HPDE6-E6E7 (cell line): ENCODE results near the gene UROC1.

Experiments
- DNase-seq: peaks from one replicate; pipeline ENCODE4 v3.0.0; 2011; ENCODE audit warnings: missing footprints; ENCODE audit errors: extremely low spot score

UROC1 gene

DNA sequence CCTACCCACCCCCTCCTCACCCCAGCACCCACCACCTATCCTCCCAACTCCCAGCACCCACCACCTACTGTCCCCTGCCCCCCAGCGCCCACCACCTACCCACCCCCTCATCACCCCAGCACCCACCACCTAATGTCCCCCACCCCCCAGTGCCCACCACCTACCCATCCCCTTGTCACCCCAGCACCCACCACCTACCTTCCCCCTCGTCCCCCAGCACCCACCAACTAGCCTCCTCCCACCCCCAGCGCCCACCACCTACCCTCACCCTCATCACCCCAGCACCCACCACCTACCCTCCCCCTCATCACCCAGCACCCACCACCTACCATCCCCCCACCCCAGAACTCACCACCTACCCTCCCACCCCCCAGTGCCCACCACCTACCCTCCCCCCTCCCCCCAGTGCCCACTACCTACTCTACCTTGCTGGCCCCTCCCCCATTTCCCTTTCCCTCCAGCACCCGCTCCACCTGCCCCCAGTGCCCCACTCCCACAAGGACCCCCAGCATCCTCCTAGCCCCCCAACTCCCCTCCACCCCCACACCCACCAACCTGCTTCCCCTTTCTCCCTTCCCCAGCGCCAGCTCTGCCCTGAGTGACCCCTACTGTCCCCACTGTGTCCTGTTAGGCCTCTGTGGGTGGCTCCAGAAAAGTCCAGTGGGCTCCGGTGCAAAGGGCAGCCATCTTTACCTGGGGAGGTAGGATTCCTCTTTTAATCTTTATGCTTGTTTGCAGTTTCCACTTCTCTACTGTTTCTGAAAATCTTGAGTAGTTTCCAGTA lies 1.2 kb downstream of the UROC1 start:
- no peak for DNase-seq

DNA sequence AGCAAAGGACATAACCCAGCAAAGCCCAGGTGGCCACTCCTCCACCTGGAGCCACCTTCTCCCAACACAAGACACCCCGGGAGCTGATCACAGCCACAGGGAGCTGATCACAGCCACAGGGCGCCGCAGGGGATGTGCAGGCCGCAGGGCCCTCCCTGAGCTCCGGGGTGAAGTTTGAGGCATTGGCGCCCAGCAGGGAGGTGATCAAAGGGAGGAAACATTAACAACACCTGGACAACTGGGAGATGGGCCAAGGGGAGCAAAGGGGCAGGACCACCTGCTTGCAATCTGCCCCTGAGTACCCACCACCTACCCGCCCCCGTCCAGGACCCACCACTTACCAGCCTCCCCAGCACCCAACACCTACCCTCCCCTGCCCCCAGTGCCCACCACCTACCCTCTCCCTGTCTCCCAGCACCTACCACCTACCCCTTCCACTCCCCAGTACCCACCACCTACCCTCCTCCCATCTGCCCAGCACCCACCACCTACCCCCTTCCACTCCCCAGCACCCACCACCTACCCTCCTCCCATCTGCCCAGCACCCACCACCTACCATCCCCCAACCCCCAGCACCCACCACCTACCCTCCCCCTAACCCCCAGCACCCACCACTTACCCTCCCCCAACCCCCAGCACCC lies 2.4 kb downstream of the UROC1 start:
- DNase-seq = no peak

DNA sequence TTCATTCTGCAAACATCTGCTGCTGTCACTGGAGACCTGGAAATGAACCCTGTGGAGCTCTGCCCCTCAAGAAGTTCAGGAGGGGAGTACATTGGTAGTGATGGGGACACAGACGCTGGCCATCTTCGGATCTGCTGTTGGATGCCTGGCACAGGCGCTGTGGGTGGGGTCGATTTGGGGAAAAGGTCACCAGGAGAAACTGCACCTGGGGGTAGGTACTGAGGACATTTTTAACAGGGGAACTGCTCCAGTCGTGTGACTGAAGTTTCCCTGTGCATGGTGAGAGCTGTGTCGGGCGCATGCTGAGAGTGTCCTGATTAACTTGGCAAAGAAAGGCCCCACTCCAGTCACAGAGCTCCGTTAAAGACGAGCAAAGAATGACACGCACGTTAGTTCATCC lies 3.4 kb downstream of the UROC1 start:
- DNase-seq = no peak

DNA sequence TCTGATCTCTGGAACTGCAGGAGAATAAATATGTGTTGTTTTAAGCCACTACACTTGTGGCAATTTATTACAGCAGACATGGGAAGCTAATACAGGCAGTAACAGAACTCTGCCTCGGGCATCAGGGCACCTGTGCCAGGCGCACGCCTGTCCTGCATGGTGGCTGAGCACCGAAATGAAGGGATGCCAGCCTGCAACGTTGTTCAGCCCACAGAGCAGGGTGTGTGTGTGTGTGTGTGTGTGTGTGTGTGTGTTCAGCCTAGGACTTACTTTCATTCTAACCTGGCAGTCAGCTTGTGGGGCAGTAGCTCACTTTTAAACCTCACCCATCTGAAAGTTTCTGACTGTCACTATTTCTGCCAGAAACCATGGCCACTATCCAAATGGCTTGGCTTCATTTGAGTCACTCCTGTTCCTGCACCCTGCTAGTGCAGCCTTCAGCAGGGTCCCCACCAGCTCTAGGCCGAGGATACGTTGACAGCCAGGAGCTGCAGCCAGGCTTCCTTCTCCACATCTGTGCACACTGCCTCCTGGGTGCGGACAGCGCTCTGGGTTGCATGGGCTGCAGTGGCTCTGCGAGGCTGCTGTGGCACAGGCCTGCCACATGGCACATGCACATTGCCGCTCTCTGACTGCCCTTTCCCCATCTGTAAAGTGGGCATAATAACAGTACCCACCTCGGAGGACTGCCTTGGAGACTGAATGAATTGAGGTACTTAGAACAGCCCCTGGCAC lies 4.5 kb downstream of the UROC1 start:
- no peak for DNase-seq

DNA sequence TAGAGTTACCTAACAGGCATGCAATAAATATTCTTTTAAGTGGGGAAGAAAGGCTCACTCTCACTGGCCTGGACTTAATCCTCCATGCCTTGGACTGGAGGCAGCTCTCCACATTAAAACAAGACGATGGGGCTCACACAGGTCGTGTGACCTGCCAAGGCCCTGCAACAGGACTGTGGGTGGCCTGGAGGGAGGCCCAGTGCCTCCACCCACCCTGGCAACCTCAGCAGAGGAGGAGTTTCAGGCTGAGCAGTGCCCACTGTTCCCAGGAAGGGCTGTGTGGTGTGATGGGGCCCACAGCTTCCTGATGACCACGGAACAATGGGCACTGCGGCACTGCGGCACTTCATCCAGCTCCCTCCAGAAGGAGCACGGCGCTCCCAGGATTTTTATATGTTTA lies 5.5 kb downstream of the UROC1 start:
- no peak for DNase-seq

DNA sequence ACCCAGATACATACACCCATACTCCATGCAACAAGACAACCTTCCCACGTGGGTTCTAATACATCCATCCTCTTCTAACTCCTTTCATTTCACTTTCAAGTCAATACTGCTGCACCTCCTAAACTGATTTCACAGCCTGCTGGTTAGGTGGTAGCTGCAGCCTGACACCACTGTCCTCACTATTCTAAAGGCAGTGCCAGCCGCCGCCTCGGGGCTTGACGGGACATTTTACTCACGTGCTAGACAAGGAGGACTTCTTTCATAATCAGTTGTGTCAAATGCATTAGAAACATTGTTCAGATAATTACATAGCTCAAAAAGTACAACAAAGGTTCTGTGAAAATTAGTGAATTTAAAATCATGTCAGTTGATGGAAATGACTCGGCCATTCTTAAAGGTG lies 6.3 kb downstream of the UROC1 start:
- DNase-seq = no peak

DNA sequence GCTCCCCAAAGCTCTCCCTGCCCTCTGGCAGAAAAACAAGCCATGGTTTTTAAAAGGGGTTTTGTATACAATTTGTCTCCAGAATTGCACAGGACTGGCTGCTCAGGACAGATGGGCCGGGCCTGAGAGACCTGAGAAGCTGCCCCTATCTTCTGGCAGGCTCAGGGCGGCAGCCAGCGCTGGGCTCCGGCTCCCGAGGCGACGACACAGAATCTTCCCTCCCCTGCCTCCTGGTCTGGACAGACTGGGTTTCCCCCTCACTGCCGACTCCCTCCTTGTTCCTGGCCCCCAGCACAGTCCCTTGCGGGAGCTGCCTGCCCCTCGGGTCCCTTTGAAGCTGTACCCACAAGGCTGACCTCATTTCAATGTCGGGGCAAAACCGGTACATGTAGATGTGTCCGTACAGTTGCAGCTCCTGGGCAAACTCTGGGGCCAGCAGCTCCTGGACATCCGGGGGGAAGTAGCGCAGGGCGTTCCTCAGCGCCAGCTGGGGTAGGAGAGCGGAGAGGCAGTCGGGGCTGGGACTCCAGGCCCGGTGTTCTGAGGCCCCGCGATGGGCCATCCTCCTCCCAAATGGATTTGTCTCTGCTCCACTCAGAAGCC lies 7.2 kb downstream of the UROC1 start:
- DNase-seq = no peak

DNA sequence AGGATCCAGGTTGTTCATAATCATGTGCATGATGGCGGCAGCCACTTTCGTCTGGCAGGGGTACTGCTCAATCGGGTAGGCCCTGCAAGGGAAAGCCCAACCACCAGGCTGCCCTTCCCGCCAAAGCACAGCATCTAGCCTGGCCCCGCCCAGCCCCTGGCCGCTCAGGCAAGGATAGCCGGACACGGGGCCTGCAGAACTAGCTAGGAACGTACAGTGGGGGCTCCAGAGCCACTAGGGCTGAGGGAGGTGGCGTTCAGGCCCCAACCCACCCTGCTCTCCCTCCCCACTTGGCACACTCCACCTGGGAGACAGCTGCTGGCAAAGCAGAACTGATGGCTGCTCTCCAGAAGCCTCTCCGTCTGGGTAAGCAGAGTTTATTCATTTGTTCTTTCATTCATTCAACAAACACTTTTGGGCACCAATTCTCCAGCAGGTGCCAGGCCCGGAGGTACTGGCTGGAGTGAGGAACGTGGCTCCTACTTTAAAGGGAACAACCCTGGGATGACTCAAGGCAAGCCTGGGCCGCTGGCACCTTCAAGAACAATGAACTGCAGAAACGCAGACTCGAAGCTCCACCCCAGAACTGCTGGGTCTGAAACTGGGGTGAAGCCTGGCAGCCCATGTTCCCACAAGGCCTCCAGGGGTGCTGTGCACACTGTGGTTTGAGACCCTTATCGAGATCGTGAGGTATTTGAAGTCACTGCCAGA lies 7.8 kb downstream of the UROC1 start:
- DNase-seq = no peak

DNA sequence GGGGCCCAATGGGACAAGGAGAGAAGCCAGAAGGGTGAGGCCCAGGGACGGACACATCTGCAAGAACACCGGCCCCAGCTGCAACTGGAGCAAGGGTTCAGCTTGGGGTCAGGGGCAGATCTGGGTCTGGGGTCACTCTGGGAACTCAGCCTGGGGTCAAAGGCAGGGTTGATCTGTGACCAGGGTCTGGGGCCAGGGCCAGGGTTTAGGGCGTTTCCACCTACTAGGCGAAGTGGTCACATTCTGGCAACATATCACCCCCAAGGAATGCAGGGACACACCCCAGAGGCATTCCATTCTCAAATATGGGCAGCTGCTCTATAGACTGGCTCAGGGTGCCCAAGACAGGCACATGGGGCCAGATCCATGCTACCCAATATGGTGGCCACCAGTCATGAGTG lies 9.0 kb downstream of the UROC1 start:
- DNase-seq = no peak

DNA sequence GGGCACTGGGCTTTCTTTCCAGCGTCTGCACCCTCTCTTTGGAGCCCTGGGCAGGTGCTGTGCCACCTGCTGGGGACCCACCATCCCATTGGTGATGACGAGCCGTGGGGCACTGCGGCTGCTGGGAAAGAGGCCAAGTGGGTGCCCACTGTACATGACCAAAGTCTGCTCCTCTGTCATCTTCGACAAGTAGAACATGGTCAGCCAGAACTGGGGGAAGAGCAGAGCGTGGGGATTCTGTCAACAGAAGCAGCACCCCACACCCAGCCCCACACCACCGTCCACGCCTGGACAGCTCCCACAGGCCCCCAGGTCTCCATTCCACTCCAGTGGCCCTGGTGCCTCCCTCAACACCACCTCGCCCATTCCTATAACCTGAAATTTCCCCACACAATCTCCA lies 9.7 kb downstream of the UROC1 start:
- no peak for DNase-seq

DNA sequence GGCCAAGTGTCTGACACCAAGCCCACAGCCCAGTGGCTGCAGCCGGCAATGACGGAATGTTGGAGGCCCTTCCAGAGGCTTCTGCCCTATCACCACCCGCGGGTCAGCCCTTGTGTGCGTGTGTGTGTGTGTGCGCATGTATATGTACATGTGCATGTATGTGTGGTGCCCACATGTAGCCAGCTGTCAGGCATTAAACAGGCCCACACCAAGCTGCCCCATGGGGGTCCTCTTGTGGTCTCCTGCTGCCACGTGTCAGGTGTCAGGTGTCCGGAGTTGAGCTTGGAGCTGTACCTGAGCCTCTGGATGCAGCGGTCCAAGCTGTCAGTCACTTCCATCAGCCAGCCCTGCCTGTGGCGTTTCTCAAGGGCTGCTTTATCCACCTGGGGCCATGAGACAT lies 13.9 kb downstream of the UROC1 start:
- DNase-seq = no peak

DNA sequence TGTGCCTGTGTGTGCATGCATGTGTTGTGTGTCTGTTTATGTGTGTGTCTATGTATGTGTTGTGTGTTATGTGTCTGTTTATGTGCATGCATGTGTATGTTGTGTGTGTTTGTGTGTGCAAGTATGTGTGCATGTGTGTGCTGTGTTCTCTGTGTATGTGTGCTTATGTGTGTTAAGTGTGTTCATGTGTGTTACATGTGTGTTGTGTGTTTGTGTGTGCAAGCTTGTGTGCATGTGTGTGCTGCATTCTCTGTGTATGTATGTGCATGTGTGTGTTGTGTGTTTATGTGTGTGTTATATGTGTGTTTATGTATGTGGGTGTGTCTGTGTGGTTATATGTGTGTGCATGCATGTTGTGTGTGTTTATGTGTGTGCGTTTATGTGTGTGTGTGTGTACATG lies 14.9 kb downstream of the UROC1 start:
- no peak for DNase-seq

DNA sequence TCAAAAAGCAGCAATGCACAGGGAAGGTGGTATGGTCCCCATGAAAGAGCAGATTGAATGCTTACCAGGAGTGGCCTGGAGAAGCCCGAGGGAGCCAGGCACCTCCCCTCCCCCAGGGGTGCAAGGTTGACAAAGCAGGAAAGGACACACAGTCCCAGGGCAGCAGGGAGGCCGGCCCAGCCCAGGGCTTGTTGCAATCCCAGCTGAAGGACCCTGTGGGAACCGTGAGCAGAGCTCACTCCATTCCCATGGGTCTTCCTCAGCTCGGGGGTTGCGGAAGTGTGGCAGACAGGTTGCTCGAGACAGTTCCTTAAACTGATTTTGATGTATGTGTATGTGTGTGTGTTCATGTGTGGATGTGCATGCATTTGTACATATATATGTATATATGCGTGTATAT lies 15.8 kb downstream of the UROC1 start:
- DNase-seq = no peak

DNA sequence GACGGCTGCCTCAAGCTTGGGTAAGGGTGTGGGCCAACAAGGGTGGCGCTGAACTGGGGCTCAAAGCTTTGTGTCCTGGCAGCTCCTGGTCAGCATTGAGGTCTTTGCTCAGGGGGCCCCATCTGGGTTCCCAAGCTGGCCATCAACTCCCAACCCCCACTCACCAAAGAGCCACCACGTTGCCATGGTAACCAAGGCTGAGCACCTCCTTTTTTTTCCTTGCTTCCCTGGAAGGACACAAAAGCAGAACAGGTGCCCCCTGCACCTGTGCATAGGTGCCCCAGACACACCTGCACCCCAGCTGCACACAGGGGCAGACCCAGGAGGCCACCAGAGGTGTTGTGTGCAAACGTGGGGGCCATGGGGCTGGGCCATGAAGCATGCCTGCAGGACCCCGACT lies 16.5 kb downstream of the UROC1 start:
- DNase-seq = no peak

DNA sequence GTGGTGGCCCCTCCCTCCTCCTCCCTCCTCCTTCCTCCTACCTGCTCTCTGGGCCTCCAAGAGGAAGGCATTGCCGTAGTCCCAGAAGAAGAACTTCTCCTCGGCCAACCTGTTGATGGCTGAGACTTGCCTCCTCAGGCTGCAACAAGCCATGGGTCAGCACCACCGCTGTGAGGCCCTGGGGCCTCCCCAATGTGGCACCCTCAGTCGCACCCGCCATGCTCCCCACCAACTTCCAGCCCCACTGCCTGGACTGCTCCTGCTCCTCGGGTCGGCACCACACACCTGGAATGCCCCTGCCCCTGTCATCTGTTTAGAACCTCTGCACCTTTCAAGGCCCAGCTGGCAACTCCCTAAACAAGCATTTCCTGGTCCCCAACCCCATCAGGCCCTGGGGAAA lies 17.6 kb downstream of the UROC1 start:
- no peak for DNase-seq

DNA sequence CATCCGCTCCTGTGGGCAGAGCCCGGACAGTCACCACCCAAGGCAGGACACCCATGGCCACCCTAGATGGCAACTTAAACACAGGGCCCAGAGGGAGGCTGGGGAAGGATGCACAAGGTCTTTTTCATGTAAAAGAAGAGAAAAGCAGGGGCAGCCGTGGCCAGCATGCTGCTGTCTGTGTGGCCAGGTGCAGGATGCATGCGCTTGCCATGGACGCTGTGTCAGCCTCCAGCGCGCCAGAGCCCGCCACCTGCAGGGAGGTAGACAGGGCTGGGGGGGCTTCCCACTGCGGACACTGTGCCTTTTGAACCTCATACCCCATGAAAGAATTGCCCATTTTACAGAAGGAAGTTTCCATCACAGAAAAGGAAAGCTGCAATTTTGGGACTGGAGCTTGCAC lies 18.2 kb downstream of the UROC1 start:
- DNase-seq = no peak

DNA sequence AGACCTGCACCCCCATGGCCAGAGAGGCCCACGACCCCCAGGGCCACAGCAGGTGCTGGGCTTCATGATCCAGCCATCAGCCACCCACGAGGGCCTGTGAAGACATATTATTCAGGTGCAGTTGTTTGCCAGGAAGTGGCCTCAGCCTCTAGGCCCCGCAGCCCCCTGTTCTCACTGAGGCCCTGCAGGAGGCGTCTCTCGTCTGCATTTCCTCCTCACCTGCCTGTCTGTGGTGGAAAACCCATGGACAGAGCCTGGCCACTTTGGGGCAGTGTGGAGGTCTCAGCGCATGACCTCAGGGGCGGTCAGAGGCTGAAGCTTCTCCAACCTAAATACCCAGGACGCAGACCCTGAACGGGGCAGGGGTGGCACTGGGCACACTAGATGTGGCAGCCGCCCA lies 18.6 kb downstream of the UROC1 start:
- no peak for DNase-seq

DNA sequence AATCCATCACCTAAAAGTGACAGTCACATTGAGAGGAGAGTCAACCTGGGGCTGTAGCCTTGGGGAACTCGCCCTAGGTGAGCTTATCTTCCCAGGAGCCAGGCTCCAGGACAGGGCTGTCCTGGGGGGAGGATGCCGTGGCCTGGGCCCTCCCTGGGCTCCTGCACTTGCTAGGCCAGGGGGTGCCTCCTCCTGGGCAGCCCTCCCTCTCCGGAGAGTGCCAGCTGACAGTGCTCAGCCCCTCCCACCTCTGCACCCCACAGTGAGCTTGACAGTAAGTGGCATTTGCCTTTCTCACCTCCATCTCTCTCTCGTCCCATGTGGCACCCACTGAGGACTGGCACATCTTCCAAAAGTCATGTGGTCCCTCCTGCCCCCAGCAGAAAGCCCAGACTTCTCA lies 19.1 kb downstream of the UROC1 start:
- no peak for DNase-seq

DNA sequence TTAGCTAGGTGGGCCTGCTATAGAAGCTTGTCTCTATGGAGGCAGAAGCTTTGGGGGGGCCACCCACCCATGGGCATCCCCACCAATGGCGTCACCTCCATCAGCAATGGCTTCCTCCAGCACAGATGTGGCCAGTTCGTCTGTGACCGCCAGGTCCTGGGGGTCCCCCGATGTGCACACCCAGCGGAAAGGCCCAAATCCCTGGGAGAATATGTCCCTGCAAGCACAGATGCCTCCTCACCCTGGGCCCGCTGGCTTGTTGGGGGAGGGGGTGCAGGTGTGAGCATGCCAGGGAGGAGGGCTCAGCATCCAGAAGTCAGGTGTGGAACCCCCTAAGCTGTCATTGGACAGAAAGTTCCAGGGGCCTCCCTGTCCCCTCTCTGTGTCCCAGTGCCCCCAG lies 19.6 kb downstream of the UROC1 start:
- DNase-seq = no peak

DNA sequence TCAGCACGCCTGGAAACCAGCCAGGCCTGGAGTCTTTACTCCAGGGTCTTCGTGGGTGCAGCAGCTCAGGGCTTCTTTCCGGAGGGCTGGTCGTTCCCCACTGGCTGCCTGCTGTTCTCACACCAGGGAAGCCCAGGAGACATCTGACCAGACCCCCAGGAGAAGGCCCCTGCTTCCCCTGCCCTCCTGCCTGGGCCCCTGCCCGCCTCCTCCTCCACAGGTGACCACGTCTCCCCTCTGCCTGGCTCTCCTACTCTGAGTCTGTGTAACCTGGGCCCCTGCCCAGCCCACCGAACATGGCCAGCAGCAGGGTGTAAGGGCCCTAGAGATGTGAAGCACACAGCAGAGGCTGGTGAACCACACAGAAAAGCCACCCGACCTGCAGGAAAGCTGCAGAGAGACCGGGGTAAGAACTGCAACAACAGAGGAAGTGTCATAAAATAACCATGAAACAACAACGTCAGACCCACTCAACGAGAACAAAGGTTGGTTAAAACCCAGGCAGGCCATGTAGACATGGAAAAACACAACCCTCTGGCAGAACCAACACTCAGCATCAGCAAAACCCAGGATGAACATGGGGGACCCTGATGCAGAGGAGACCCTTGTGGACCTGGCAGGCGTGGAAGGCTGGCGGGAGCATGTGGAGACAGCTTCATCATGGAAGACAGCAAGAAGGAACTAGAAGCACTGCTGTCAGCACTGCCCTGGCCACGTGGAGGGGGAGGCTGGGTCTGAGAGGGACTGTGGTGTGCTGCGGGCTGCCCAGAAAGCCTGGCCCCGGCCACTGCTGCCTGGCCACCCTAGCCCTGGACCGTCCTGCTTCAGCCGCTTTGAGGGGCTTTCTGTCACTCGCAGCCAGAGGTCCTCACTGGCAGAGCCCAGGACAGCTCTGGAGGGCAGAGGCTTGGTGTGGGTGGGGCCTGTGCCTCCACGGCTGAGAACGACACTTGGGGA lies 20.4 kb downstream of the UROC1 start:
- DNase-seq = no peak

DNA sequence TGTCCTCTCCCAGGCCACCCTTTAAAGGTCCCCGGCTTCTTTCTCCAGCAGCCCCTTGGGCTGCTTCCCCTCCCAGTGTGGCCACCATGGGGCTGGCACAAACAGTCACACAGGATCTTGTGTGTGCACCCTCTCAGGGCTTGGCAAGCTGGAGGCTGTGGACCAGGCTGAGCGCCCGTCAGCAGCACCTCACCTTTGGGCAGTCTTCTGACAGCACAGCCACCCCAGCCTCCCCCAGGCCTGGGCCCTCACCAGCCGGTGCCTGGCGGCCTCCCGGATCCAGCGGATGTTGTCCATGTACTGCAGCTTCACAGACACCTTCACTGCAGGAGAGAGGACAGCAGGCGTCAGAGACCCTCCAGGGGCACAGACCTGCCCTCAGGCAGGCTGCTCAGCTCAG lies 21.8 kb downstream of the UROC1 start:
- DNase-seq = no peak
